Measurements from ENCODE around the gene STOX2.

STOX2 gene

GRCh38 chr4:183924362-183925044 is 19.4 kb downstream of the STOX2 start:
- no peak overlapping the region for H3K4me3 ChIP-seq (ENCODE audit: control insufficient read depth, low read depth, low read length)
- TF ChIP-seq CTCF (IDR thresholded peaks at IDR 0.05; ENCODE audit: control insufficient read depth, insufficient read depth, low read depth, low read length, missing control alignments) = no peak
- DNase-seq (ENCODE audit: low read depth) = no peak

GRCh38 chr4:183926950-183927349 is 21.8 kb downstream of the STOX2 start:
- no peak for DNase-seq (ENCODE audit: low read depth)
- no peak overlapping the region for H3K4me3 ChIP-seq (ENCODE audit: control insufficient read depth, low read depth, low read length)
- no peak for TF ChIP-seq CTCF (IDR thresholded peaks at IDR 0.05; ENCODE audit: control insufficient read depth, insufficient read depth, low read depth, low read length, missing control alignments)

DNA sequence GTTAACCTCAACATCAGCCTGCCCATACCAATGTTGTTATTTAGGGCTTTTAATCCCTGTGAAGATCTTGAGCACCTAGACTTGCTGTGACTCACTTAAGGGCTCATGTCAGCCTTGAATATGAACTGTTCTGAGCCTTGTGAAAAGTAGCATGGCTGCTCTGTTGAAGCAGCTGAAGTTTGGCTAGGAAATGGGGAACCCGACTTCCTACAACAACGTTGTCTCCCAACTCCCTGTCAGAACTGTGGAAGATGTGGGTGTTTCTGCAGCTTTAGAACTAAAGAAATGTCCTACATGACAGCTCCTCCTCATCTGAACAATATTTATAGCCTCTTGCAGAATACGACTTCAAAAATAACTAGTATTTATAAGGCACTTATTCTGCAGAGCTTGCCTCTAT is 27.5 kb downstream of the STOX2 start:
- TF ChIP-seq CTCF (IDR thresholded peaks at IDR 0.05; ENCODE audit: control insufficient read depth, insufficient read depth, low read depth, low read length, missing control alignments) = no peak
- H3K4me3 ChIP-seq (ENCODE audit: control insufficient read depth, low read depth, low read length) = no peak overlapping the region
- no peak for DNase-seq (ENCODE audit: low read depth)

DNA sequence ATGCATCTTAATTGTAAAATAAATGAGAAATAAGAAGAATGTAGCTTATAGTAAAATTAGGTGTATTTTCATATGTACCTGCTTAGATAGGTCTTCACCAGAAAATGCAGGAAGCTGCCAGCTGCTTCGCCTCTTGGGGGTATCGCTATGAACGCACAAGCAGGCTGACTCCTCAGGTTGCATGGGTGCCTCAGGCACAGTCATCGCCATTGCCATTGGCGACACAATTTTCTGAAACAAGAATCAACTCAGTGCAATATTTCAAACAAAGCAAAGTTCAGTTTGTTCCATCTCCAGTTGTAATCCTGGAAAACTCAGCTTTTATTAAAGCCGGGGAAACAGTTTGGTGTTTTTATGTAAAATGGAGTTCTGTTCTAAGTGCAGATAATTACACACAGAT is 29.7 kb downstream of the STOX2 start:
- no peak overlapping the region for H3K4me3 ChIP-seq (ENCODE audit: control insufficient read depth, low read depth, low read length)
- DNase-seq (ENCODE audit: low read depth) = no peak
- no peak for TF ChIP-seq CTCF (IDR thresholded peaks at IDR 0.05; ENCODE audit: control insufficient read depth, insufficient read depth, low read depth, low read length, missing control alignments)

- H3K4me3 ChIP-seq (ENCODE audit: control insufficient read depth, low read depth, low read length) = no peak overlapping the region
- no peak for DNase-seq (ENCODE audit: low read depth)
- TF ChIP-seq CTCF (IDR thresholded peaks at IDR 0.05; ENCODE audit: control insufficient read depth, insufficient read depth, low read depth, low read length, missing control alignments) = no peak
Observed at GRCh38 chr4:183935355-183936005, 30.4 kb downstream of the STOX2 start.

DNA sequence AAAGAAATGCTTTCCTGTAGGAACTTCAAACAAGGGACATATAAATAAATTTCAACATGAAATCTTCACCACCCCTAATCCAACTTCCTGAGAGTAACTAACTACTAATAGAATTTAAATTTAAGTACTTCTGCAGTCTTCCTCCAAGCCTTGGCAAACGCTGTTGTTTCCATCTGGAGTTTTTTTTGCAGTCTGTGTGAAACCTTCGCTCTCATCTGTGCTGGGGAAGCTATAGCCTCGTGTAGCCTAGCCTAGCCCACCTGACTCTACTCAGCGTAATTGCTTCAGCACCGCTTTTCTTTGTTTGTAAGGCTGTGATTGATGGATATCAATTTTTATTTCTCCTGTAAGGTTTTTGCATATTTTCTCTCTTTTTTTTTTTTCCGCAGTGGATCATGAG is 30.9 kb downstream of the STOX2 start:
- no peak for DNase-seq (ENCODE audit: low read depth)
- no peak for TF ChIP-seq CTCF (IDR thresholded peaks at IDR 0.05; ENCODE audit: control insufficient read depth, insufficient read depth, low read depth, low read length, missing control alignments)
- no peak overlapping the region for H3K4me3 ChIP-seq (ENCODE audit: control insufficient read depth, low read depth, low read length)
